ENCODE measurements around the gene RPS27L. TPM values are rescaled to one million over a fixed set of nuclear protein-coding genes. Genes with fewer than 3 reads are reported as not detected.

RPS27L gene
- polyA plus RNA-seq, 1 experiment, result 171 TPM

DNA sequence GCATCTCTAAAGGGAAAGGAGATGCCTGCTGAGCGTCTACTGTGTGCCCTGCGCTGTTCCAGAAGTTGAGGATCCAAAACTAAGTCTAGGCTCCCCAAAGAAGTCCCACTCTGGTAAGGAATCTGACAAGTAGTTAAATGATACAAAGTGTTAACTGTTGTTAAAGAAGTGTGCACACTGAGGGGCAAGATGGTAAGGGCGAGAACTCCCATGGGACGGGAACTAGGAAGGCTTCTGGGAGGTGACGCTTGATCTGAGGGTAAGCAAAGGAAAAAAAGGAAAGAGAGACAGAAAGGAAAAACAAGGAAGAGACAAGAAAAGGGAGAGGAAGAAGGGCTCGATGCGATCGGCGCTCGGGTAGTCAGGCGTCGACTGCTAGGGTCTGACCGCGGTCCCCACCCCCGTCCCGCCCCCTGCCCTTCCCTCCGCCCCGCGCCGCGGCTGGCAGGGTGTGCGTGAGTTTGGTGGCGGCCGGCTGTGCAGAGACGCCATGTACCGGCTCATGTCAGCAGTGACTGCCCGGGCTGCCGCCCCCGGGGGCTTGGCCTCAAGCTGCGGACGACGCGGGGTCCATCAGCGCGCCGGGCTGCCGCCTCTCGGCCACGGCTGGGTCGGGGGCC lies 35.8 kb downstream of the RPS27L start, which contains the start of gene LACTB:
Gene LACTB (plus strand): TSS at position 480 of the 620 bp plus-strand sequence. CDS start 11 bp downstream, at position 491.
- no peak for DNase-seq (ENCODE audit: low read depth)
- TF ChIP-seq, protein P1, sequence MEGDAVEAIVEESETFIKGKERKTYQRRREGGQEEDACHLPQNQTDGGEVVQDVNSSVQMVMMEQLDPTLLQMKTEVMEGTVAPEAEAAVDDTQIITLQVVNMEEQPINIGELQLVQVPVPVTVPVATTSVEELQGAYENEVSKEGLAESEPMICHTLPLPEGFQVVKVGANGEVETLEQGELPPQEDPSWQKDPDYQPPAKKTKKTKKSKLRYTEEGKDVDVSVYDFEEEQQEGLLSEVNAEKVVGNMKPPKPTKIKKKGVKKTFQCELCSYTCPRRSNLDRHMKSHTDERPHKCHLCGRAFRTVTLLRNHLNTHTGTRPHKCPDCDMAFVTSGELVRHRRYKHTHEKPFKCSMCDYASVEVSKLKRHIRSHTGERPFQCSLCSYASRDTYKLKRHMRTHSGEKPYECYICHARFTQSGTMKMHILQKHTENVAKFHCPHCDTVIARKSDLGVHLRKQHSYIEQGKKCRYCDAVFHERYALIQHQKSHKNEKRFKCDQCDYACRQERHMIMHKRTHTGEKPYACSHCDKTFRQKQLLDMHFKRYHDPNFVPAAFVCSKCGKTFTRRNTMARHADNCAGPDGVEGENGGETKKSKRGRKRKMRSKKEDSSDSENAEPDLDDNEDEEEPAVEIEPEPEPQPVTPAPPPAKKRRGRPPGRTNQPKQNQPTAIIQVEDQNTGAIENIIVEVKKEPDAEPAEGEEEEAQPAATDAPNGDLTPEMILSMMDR (IDR thresholded peaks at IDR 0.05; ENCODE audit: insufficient read depth, low read depth, low read length), result no peak
- POLR2A ChIA-PET, result no interaction called here
- Histone ChIP-seq H3K4me3 (ENCODE audit: low read depth, low read length) (peak within 1 kb of the TSS; percentile 99), H3K27me3 (ENCODE audit: control insufficient read depth, insufficient read depth, low read length) (no peaks in the 10 kb centered on the region), H3K36me3 (ENCODE audit: control insufficient read depth, insufficient read depth, low read length) (no peaks in the 10 kb centered on the region)
- CTCF ChIA-PET, result no interaction called here

- DNase-seq (ENCODE audit: low read depth), result no peak
- POLR2A ChIA-PET, result interaction anchor here (0.6 kb wide), 1 partner anchor 28 kb away, joined by 8 read pairs; no protein-coding TSS in a partner anchor
- no peaks in the 10 kb centered on the region for H3K27me3 ChIP-seq (ENCODE audit: control insufficient read depth, insufficient read depth, low read length)
- H3K4me3 ChIP-seq (ENCODE audit: low read depth, low read length), result no peak overlapping the region
- CTCF ChIA-PET, result interaction anchor here (1.0 kb wide), 1 partner anchor 9 kb away, joined by 3 read pairs; no protein-coding TSS in a partner anchor
- H3K36me3 ChIP-seq (ENCODE audit: control insufficient read depth, insufficient read depth, low read length), result no peaks in the 10 kb centered on the region
- TF ChIP-seq, protein P1 (IDR thresholded peaks at IDR 0.05; ENCODE audit: insufficient read depth, low read depth, low read length), result no peak
These were observed 38.4 kb downstream of the RPS27L start for GRCh38 chr15:63118854-63119253.

DNA sequence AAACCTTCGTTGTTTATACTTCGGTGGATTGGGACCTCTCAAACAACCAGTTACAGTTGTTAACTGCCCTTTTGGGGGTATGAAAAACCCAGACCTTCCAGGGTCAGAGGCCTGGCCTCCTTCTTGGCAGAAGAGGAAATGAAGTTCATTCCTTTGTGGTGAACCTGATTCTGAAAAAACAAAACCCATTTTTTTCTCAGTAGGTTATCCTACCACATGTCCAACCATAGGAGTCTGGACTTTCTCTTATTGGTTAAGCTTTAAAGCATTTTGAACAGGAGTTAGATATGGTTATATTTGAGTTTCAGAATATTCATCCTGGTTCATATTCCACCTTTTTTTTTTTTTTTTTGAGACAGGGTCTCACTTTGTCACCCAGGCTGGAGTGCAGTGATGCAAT lies 42.8 kb downstream of the RPS27L start:
- H3K36me3 ChIP-seq (ENCODE audit: control insufficient read depth, insufficient read depth, low read length), result no peaks in the 10 kb centered on the region
- H3K27me3 ChIP-seq (ENCODE audit: control insufficient read depth, insufficient read depth, low read length), result no peaks in the 10 kb centered on the region
- CTCF ChIA-PET, result interaction anchor here (1.2 kb wide), 1 partner anchor 21 kb away, joined by 5 read pairs; no protein-coding TSS in a partner anchor
- POLR2A ChIA-PET, result interaction anchor here (0.6 kb wide), 1 partner anchor 196 kb away, joined by 3 read pairs; no protein-coding TSS in a partner anchor
- no peak overlapping the region for H3K4me3 ChIP-seq (ENCODE audit: low read depth, low read length)
- TF ChIP-seq, protein P1 (IDR thresholded peaks at IDR 0.05; ENCODE audit: insufficient read depth, low read depth, low read length), result no peak
- DNase-seq (ENCODE audit: low read depth), result no peak

- ChIA-PET POLR2A (no interaction called here), CTCF (no interaction called here)
- Histone ChIP-seq H3K27me3 (ENCODE audit: control insufficient read depth, insufficient read depth, low read length) (no peaks in the 10 kb centered on the region), H3K36me3 (ENCODE audit: control insufficient read depth, insufficient read depth, low read length) (no peaks in the 10 kb centered on the region), H3K4me3 (ENCODE audit: low read depth, low read length) (no peak overlapping the region)
- DNase-seq (ENCODE audit: low read depth), result no peak
- TF ChIP-seq, protein P1 (IDR thresholded peaks at IDR 0.05; ENCODE audit: insufficient read depth, low read depth, low read length), result no peak
These were observed 44.4 kb downstream of the RPS27L start for GRCh38 chr15:63112871-63113270.

DNA sequence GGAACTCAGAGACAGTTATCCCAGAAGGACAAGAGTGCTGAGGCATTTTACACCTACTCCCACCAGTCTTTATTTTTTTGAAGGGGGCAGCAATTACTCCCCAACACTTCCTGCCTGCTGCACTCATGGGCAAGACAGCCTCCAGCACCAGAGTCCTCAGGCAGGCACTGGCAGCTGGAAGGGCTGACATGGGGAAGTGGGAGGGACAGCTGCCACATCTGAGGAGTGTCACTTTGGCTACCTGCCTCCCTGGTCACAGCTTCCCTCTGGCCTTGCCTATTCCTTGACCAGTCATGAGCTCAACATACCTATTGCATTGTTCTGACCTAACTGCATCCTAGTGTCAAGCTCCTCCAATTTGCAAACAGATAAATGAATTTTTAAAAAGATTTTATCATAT lies 45.8 kb downstream of the RPS27L start:
- CTCF ChIA-PET, result no interaction called here

More for the DNA sequence above, 45.8 kb downstream of the RPS27L start:
- POLR2A ChIA-PET, result no interaction called here
- TF ChIP-seq, protein P1 (IDR thresholded peaks at IDR 0.05; ENCODE audit: insufficient read depth, low read depth, low read length), result no peak
- H3K4me3 ChIP-seq (ENCODE audit: low read depth, low read length), result no peak overlapping the region
- H3K27me3 ChIP-seq (ENCODE audit: control insufficient read depth, insufficient read depth, low read length), result no peaks in the 10 kb centered on the region
- no peak for DNase-seq (ENCODE audit: low read depth)
- H3K36me3 ChIP-seq (ENCODE audit: control insufficient read depth, insufficient read depth, low read length), result no peaks in the 10 kb centered on the region
